ENCODE results near the gene MYRF. TPM values are rescaled to one million over a fixed set of nuclear protein-coding genes. Genes with fewer than 3 reads are reported as not detected.

MYRF gene
- total RNA-seq, 2 experiments from 2014 or later: 0.19 to 1.1 TPM

DNA sequence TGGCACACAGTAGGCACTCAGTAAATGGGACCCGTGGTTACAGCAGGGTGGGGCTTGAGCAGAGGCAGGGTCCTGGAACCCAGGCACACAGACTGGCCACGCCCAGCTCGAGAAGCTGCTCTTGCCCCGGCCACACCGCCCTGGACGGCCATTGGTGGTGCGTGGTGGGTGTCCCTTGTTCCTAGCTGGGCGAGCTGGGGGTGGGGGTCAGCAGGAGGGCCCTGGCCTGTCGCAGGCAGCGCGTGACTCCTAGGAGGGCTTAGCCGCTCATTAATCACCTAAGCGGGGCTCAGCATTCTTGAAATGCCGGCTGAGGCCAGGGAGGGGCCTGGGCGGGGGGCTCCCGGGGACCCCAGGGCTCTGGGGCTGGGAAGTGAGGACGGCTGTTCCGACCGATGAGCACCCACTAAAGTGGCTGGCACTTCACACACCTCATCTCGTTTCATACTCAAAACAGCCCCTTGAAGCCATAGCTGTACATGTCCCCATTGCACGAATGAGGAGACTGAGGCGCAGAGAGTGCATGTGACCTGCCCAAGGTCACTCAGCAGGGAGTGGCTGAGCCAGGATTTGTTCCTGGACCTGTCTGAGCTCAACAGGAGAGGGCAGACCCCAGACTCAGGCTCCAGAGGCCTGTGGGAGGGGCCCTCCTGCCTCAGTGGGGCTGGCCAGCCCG lies 11.6 kb downstream of the MYRF start:
- Histone ChIP-seq H2AFZ (ENCODE audit: low read length) (no peak overlapping the region), H3K9me2 (ENCODE audit: insufficient read depth, low read length) (no peaks in the 10 kb centered on the region), H3K9me3 (ENCODE audit: low read length) (no peaks in the 10 kb centered on the region), H3K4me2 (ENCODE audit: low read length) (no peak overlapping the region), H4K20me1 (ENCODE audit: insufficient read depth, low read length) (no peaks in the 10 kb centered on the region), H3K4me1 (ENCODE audit: insufficient read depth, low read length, poor library complexity, severe bottlenecking) (no peaks in the 10 kb centered on the region), H3K79me2 (ENCODE audit: insufficient read depth, low read depth, low read length) (no peaks in the 10 kb centered on the region), H3K27ac (ENCODE audit: low read depth, low read length, poor library complexity, severe bottlenecking) (no peak overlapping the region), H3K36me3 (ENCODE audit: insufficient read depth, low read length) (no peaks in the 10 kb centered on the region), H3K4me3 (ENCODE audit: low read depth, low read length, poor library complexity, severe bottlenecking) (no peak overlapping the region)
- BruUV-seq (replicated peaks): no TSS peak
- CTCF ChIA-PET (ENCODE audit: unreplicated experiment): no interaction called here
- POLR2A ChIA-PET: no interaction called here
- intact Hi-C loops (cut with micrococcal nuclease; ENCODE audit: unreplicated experiment): no loop called here
- DNase-seq (ENCODE audit: low spot score): no peak
- TF ChIP-seq, protein P1, sequence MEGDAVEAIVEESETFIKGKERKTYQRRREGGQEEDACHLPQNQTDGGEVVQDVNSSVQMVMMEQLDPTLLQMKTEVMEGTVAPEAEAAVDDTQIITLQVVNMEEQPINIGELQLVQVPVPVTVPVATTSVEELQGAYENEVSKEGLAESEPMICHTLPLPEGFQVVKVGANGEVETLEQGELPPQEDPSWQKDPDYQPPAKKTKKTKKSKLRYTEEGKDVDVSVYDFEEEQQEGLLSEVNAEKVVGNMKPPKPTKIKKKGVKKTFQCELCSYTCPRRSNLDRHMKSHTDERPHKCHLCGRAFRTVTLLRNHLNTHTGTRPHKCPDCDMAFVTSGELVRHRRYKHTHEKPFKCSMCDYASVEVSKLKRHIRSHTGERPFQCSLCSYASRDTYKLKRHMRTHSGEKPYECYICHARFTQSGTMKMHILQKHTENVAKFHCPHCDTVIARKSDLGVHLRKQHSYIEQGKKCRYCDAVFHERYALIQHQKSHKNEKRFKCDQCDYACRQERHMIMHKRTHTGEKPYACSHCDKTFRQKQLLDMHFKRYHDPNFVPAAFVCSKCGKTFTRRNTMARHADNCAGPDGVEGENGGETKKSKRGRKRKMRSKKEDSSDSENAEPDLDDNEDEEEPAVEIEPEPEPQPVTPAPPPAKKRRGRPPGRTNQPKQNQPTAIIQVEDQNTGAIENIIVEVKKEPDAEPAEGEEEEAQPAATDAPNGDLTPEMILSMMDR (conservative IDR thresholded peaks at IDR 0.05; ENCODE audit: low read length): no peak
- no peak for TF ChIP-seq EZH2phosphoT487 (IDR thresholded peaks at IDR 0.05; ENCODE audit: borderline replicate concordance, low read depth, low read length)

DNA sequence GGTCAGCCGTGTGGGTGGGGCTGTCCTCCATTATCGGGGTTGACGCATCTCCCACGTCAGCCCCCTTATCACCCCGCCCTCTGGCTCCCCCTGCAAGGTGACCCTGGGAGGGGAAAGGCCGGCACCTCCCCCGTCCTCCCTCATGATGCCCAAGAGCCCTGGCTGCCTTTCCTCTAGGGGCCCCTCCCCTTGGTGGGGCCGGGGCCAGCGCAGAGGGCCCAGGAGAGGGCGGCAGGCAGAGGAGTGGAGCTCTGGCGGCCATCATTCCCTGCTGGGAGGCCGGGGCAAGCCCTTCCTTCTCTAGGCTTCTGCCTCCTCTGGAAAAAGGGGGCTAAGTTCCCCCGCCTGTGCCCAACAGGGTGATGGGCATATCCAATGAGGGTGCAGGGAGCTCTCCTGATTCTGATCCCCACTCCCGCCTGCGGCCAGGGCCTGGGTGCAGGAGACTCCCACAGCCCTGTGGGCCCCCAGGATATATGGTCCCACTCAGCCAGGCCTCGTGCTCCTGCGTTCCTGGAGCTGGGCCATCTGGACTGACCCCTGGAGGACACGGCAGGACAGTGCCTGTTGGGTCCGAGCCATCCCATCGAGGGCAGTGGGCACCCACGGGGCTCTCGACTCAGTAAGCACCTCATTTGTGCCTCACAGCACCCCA lies 12.3 kb downstream of the MYRF start:
- H3K4me2 ChIP-seq (ENCODE audit: low read length): no peak overlapping the region
- TF ChIP-seq, protein P1 (conservative IDR thresholded peaks at IDR 0.05; ENCODE audit: low read length): no peak
- no peak for TF ChIP-seq EZH2phosphoT487 (IDR thresholded peaks at IDR 0.05; ENCODE audit: borderline replicate concordance, low read depth, low read length)
- POLR2A ChIA-PET: no interaction called here
- intact Hi-C loops (cut with micrococcal nuclease; ENCODE audit: unreplicated experiment): no loop called here
- no peaks in the 10 kb centered on the region for H3K9me3 ChIP-seq (ENCODE audit: low read length)
- no peaks in the 10 kb centered on the region for H3K79me2 ChIP-seq (ENCODE audit: insufficient read depth, low read depth, low read length)
- no peak overlapping the region for H3K4me3 ChIP-seq (ENCODE audit: low read depth, low read length, poor library complexity, severe bottlenecking)
- no TSS peak for BruUV-seq (replicated peaks)
- no peak overlapping the region for H2AFZ ChIP-seq (ENCODE audit: low read length)
- H3K9me2 ChIP-seq (ENCODE audit: insufficient read depth, low read length): no peaks in the 10 kb centered on the region
- H4K20me1 ChIP-seq (ENCODE audit: insufficient read depth, low read length): no peaks in the 10 kb centered on the region
- no peaks in the 10 kb centered on the region for H3K4me1 ChIP-seq (ENCODE audit: insufficient read depth, low read length, poor library complexity, severe bottlenecking)
- H3K27ac ChIP-seq (ENCODE audit: low read depth, low read length, poor library complexity, severe bottlenecking): no peak overlapping the region
- DNase-seq (ENCODE audit: low spot score): no peak
- no peaks in the 10 kb centered on the region for H3K36me3 ChIP-seq (ENCODE audit: insufficient read depth, low read length)
- CTCF ChIA-PET (ENCODE audit: unreplicated experiment): no interaction called here

GRCh38 chr11:61765550-61766253 lies 13.3 kb downstream of the MYRF start:
- Histone ChIP-seq H3K9me3 (ENCODE audit: low read length) (no peaks in the 10 kb centered on the region), H3K9me2 (ENCODE audit: insufficient read depth, low read length) (no peaks in the 10 kb centered on the region), H3K4me3 (ENCODE audit: low read depth, low read length, poor library complexity, severe bottlenecking) (no peak overlapping the region), H3K27ac (ENCODE audit: low read depth, low read length, poor library complexity, severe bottlenecking) (no peak overlapping the region), H3K4me2 (ENCODE audit: low read length) (no peak overlapping the region), H2AFZ (ENCODE audit: low read length) (no peak overlapping the region), H3K36me3 (ENCODE audit: insufficient read depth, low read length) (no peaks in the 10 kb centered on the region), H3K79me2 (ENCODE audit: insufficient read depth, low read depth, low read length) (no peaks in the 10 kb centered on the region), H3K4me1 (ENCODE audit: insufficient read depth, low read length, poor library complexity, severe bottlenecking) (no peaks in the 10 kb centered on the region), H4K20me1 (ENCODE audit: insufficient read depth, low read length) (no peaks in the 10 kb centered on the region)
- intact Hi-C loops (cut with micrococcal nuclease; ENCODE audit: unreplicated experiment): no loop called here
- POLR2A ChIA-PET: no interaction called here
- DNase-seq (ENCODE audit: low spot score): no peak
- TF ChIP-seq, protein P1 (conservative IDR thresholded peaks at IDR 0.05; ENCODE audit: low read length): no peak
- TF ChIP-seq EZH2phosphoT487 (IDR thresholded peaks at IDR 0.05; ENCODE audit: borderline replicate concordance, low read depth, low read length): no peak
- CTCF ChIA-PET (ENCODE audit: unreplicated experiment): no interaction called here
- BruUV-seq (replicated peaks): no TSS peak

All from OCI-LY7 (cell line).